WTC11 (cell line): Measurements from ENCODE around the gene NUDT6. TPM values are rescaled to one million over a fixed set of nuclear protein-coding genes. Genes with fewer than 3 reads are reported as not detected.

Source experiments
- ATAC-seq: fragments of 200-7000 bp; cut with Tn5 transposase; 2 replicates; pipeline ENCODE4 v1.10.0; 2021; ENCODE audit warnings: mild to moderate bottlenecking, moderate library complexity
- CTCF ChIA-PET: fragments of 300-600 bp; sonication (Branson Sonifier 250); formaldehyde crosslinking; loops from one replicate; lab custom pipeline; 2021; ENCODE audit warnings: antibody characterized with exemption; lab: Charles Lee
- POLR2A ChIA-PET: fragments of 350-600 bp; sonication (Branson Sonifier 250); formaldehyde crosslinking; loops from one replicate; lab custom pipeline; 2021; ENCODE audit warnings: antibody characterized with exemption; lab: Charles Lee
- DNase-seq: peaks from one replicate; pipeline ENCODE4 v3.0.0; 2021; ENCODE audit warnings: low spot score
- H3K27ac Mint-ChIP-seq: 2 replicates; pipeline ENCODE4 v1.8.0; 2021; ENCODE audit warnings: mixed read lengths
- H3K27me3 Mint-ChIP-seq: 2 replicates; pipeline ENCODE4 v1.8.0; 2021; ENCODE audit warnings: low read depth, mild to moderate bottlenecking, moderate library complexity, mixed read lengths
- H3K36me3 Mint-ChIP-seq: 2 replicates; pipeline ENCODE4 v1.8.0; 2021; ENCODE audit warnings: mixed read lengths
- H3K4me1 Mint-ChIP-seq: 2 replicates; pipeline ENCODE4 v1.8.0; 2022; ENCODE audit warnings: mixed read lengths
- H3K4me3 Mint-ChIP-seq: 2 replicates; pipeline ENCODE4 v1.8.0; 2021; ENCODE audit warnings: mild to moderate bottlenecking, moderate library complexity, mixed read lengths
- H3K9me3 Mint-ChIP-seq: 2 replicates; pipeline ENCODE4 v1.8.0; 2021; ENCODE audit warnings: mixed read lengths
- ARID4B ChIP-seq: sonication (generic); formaldehyde crosslinking; IDR thresholded peaks from 2 replicates; pipeline ENCODE4 v1.8.0; 2023; ENCODE audit warnings: missing genetic modification reagents, mild to moderate bottlenecking, borderline replicate concordance
- ETV6 ChIP-seq: sonication (generic); formaldehyde crosslinking; IDR thresholded peaks from 2 replicates; pipeline ENCODE4 v1.8.1; 2022; ENCODE audit warnings: mild to moderate bottlenecking, missing genetic modification reagents
- FOXJ3 ChIP-seq: sonication (generic); formaldehyde crosslinking; IDR thresholded peaks from 2 replicates; pipeline ENCODE4 v1.9.0; 2021; ENCODE audit warnings: missing genetic modification reagents, mild to moderate bottlenecking, borderline replicate concordance
- FOXK1 ChIP-seq: sonication (generic); formaldehyde crosslinking; IDR thresholded peaks from 2 replicates; pipeline ENCODE4 v1.8.0; 2022; ENCODE audit warnings: mild to moderate bottlenecking, moderate library complexity, missing genetic modification reagents
- HMGA2 ChIP-seq: fragments of 250-450 bp; sonication (Bioruptor Pico); IDR thresholded peaks from 2 replicates; pipeline ENCODE4 v1.4.0; 2021; ENCODE audit warnings: mild to moderate bottlenecking, moderate library complexity
- NFATC4 ChIP-seq: fragments of 250-450 bp; sonication (Bioruptor Pico); IDR thresholded peaks from 2 replicates; pipeline ENCODE4 v1.9.0; 2021; ENCODE audit warnings: mild to moderate bottlenecking
- NR1H2 ChIP-seq: sonication (generic); formaldehyde crosslinking; IDR thresholded peaks from 2 replicates; pipeline ENCODE4 v1.9.0; 2021; ENCODE audit warnings: mild to moderate bottlenecking, moderate library complexity, missing genetic modification reagents
- SMAD3 ChIP-seq: sonication (generic); formaldehyde crosslinking; IDR thresholded peaks from 2 replicates; pipeline ENCODE4 v1.8.0; 2022; ENCODE audit warnings: missing genetic modification reagents, mild to moderate bottlenecking, borderline replicate concordance
- SMAD4 ChIP-seq: sonication (generic); formaldehyde crosslinking; IDR thresholded peaks from 2 replicates; pipeline ENCODE4 v1.8.0; 2022; ENCODE audit warnings: mild to moderate bottlenecking, missing genetic modification reagents
- SP1 ChIP-seq: sonication (generic); formaldehyde crosslinking; conservative IDR thresholded peaks from 2 replicates; pipeline ENCODE4 v1.8.1; 2022; ENCODE audit warnings: missing genetic modification reagents
- STAT6 ChIP-seq: sonication (generic); formaldehyde crosslinking; conservative IDR thresholded peaks from 2 replicates; pipeline ENCODE4 v1.8.1; 2023; ENCODE audit warnings: mild to moderate bottlenecking, low read depth, missing genetic modification reagents, moderate library complexity
- TCF7 ChIP-seq: sonication (generic); formaldehyde crosslinking; IDR thresholded peaks from 2 replicates; pipeline ENCODE4 v1.8.0; 2022; ENCODE audit warnings: mild to moderate bottlenecking, low read depth, missing genetic modification reagents, moderate library complexity
- TP53 ChIP-seq: sonication (generic); formaldehyde crosslinking; IDR thresholded peaks from 2 replicates; pipeline ENCODE4 v1.8.1; 2023; ENCODE audit warnings: mild to moderate bottlenecking, missing genetic modification reagents
- ZNF671 ChIP-seq: fragments of 250-450 bp; sonication (Bioruptor Pico); IDR thresholded peaks from 2 replicates; pipeline ENCODE4 v1.8.0; 2021; ENCODE audit warnings: mild to moderate bottlenecking
- total RNA-seq: library from RNA; stranded (reverse); gene quantifications from 3 replicates; pipeline ENCODE4 v1.2.3, GENCODE V29; 2021
- TF ChIP-seq, protein P1 (sequence below): sonication (generic); formaldehyde crosslinking; IDR thresholded peaks from 2 replicates; pipeline ENCODE4 v1.8.0; 2022; ENCODE audit warnings: mild to moderate bottlenecking, missing genetic modification reagents
- TF ChIP-seq, protein P2 (sequence below): sonication (generic); formaldehyde crosslinking; IDR thresholded peaks from 2 replicates; pipeline ENCODE4 v1.8.1; 2023; ENCODE audit warnings: mild to moderate bottlenecking, missing genetic modification reagents, borderline replicate concordance
- TF ChIP-seq, protein P3 (sequence below): sonication (generic); formaldehyde crosslinking; IDR thresholded peaks from 2 replicates; pipeline ENCODE4 v1.8.1; 2022; ENCODE audit warnings: low read depth, missing genetic modification reagents, borderline replicate concordance

NUDT6 gene
- total RNA-seq, 1 experiment from 2014 or later = 8.4 TPM

DNA sequence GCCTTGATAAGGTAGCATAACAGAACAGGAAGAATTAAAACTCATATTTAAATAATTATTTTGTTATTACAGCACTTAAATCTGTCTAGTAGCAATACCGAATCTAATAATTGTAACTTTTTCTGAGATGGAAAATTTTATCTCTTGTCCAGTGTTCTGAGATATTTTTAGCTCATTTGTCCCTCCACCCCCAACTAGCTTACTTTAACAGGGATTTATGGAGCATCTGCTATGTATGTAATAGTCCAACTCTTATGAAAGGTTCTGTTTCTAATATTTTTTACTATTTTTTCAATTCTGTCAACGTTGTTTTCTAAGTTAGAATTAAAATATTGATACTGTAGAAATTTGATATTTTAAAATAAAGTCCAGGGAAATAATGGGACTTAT lies 38.2 kb upstream of the NUDT6 start (continued):
- TF ChIP-seq ARID4B (CRISPR knock-in tag) = no peak
- TF ChIP-seq SMAD3 (CRISPR knock-in tag) = no peak

DNA sequence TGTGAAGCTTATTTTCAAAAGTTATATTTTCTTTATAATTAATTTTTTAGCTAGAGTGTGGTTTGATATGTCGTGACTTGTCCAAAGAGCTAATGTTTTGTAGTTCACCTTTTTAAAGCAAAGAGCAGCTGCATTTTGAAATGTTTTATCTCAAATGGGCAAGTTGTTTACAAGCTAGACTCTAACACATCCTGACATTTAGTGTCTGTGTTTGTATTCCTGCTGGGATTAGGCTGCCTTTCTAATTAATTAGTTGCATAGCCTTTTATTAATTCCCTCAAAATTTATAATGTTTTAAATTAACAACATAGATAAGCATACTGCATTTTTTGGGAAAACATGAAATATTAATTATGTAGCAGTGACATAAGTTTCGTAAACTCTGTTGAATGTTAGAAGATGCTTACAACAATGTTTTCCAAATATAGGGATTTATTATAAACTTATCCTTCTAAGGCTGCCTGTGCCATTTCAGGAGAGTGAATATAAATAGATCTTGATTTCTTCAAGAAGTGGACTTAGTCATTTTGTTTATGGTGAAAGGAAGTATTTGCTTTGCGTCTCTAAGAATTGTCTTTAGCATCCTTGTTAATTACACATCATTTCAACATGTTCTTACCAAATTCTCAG lies 37.7 kb upstream of the NUDT6 start:
- TF ChIP-seq, protein P1, sequence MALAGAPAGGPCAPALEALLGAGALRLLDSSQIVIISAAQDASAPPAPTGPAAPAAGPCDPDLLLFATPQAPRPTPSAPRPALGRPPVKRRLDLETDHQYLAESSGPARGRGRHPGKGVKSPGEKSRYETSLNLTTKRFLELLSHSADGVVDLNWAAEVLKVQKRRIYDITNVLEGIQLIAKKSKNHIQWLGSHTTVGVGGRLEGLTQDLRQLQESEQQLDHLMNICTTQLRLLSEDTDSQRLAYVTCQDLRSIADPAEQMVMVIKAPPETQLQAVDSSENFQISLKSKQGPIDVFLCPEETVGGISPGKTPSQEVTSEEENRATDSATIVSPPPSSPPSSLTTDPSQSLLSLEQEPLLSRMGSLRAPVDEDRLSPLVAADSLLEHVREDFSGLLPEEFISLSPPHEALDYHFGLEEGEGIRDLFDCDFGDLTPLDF = no peak
- TF ChIP-seq SP1 (no peak), SMAD4 (no peak), TCF7 (CRISPR knock-in tag) (no peak), TP53 (CRISPR knock-in tag) (no peak), FOXK1 (CRISPR knock-in tag) (no peak), FOXJ3 (CRISPR knock-in tag) (no peak), ZNF671 (CRISPR knock-in tag) (no peak), NFATC4 (CRISPR knock-in tag) (no peak), HMGA2 (no peak), ETV6 (CRISPR knock-in tag) (no peak), NR1H2 (CRISPR knock-in tag) (no peak), SMAD3 (CRISPR knock-in tag) (no peak), STAT6 (CRISPR knock-in tag) (no peak)
- TF ChIP-seq, protein P2, sequence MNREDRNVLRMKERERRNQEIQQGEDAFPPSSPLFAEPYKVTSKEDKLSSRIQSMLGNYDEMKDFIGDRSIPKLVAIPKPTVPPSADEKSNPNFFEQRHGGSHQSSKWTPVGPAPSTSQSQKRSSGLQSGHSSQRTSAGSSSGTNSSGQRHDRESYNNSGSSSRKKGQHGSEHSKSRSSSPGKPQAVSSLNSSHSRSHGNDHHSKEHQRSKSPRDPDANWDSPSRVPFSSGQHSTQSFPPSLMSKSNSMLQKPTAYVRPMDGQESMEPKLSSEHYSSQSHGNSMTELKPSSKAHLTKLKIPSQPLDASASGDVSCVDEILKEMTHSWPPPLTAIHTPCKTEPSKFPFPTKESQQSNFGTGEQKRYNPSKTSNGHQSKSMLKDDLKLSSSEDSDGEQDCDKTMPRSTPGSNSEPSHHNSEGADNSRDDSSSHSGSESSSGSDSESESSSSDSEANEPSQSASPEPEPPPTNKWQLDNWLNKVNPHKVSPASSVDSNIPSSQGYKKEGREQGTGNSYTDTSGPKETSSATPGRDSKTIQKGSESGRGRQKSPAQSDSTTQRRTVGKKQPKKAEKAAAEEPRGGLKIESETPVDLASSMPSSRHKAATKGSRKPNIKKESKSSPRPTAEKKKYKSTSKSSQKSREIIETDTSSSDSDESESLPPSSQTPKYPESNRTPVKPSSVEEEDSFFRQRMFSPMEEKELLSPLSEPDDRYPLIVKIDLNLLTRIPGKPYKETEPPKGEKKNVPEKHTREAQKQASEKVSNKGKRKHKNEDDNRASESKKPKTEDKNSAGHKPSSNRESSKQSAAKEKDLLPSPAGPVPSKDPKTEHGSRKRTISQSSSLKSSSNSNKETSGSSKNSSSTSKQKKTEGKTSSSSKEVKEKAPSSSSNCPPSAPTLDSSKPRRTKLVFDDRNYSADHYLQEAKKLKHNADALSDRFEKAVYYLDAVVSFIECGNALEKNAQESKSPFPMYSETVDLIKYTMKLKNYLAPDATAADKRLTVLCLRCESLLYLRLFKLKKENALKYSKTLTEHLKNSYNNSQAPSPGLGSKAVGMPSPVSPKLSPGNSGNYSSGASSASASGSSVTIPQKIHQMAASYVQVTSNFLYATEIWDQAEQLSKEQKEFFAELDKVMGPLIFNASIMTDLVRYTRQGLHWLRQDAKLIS (CRISPR knock-in tag) = no peak
- TF ChIP-seq, protein P3, sequence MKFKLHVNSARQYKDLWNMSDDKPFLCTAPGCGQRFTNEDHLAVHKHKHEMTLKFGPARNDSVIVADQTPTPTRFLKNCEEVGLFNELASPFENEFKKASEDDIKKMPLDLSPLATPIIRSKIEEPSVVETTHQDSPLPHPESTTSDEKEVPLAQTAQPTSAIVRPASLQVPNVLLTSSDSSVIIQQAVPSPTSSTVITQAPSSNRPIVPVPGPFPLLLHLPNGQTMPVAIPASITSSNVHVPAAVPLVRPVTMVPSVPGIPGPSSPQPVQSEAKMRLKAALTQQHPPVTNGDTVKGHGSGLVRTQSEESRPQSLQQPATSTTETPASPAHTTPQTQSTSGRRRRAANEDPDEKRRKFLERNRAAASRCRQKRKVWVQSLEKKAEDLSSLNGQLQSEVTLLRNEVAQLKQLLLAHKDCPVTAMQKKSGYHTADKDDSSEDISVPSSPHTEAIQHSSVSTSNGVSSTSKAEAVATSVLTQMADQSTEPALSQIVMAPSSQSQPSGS = no peak
- Mint-ChIP-seq H3K36me3 (peaks cover 26% of the 10 kb centered on the region), H3K9me3 (peaks cover 13% of the 10 kb centered on the region), H3K27ac (no peak overlapping the region), H3K4me3 (no peak overlapping the region), H3K4me1 (0 out of 2 replicates have a peak, but pooled peaks cover 3% of the 10 kb centered on the region), H3K27me3 (no peaks in the 10 kb centered on the region)
- no peak for DNase-seq
- ChIA-PET POLR2A (interaction anchor here (0.5 kb wide), 2 partner anchors 21 to 1288 kb away, joined by 3 to 5 read pairs; no protein-coding TSS in a partner anchor), CTCF (no interaction called here)
- no peak for ATAC-seq
